ENCODE data around the gene TTC9.

TTC9 gene

DNA sequence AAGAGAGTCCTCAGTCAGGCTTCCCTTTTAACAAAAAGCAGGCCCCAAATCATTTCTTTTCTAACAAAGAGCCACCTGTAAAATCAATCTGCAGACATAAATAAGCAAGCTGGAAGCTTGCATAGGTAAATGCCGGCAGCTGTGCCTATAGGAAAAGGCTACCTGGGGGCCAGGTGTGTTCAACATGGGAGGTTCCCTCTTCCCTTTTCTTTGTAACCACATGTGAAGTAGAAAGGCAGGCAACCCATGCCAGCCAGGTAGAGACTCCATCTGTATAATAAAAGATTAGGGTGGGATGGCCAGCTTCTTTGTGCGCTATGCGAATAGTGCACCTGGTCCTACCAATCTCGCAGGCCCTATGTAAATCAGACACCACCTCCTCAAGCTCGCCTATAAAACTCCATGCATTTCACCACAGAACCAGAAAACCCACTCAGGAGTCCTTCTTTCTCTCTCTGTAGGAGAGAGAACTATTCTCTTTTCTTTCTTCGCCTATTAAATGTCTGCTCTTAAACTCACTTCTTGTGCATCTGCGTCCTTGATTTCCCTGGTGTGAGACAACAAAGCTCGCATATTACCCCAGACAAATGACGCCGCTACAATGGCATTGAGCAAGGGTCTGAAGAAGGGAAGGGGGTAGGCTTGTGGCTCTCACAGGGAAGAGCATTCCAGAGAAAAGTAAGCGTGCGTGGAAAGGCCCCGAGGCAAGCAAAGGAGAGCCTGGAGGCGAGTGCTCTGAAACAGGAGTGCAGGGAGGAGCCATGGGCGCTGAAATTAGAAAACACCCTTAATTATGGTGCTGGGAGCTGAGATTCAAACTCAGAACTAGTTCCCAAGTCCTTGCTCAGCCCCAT is 67.2 kb downstream of the TTC9 start:
- in situ Hi-C loops (cut with MboI; ENCODE audit: low sequenced_read_pairs) = loop anchor here (25.0 kb wide), 1 partner anchor 97 kb away; the partner anchor contains the start of gene MED6

DNA sequence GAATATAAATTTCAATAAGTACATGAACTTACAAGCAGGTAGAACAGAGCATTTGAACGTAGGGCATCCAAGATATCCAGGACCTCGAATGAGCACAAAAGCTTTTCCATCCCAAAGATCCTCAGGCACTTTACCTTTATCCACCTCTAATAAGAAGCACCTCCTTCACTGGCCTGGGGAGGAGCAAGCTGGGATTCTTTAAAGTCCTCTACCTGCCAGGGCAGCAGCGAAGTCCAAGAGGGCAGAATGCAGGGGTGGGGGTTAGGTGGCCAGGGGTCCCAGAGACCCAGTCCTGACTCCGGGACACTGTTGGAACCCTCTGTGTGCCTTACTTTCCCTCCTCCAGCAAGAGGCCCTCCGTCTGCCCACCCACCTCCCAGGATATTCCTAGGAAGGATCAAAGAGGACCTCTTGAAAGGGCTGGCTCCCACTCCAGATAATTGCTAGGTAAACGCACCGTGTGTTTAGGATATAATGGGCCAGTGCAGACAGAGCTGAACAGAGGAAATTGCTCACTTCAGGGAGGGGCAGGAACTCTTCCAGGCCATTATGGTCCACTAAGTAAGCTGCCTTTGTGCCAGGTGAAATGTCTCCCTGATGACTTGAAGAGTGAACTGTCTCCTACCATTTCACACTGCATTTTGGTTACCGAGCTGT is 68.1 kb downstream of the TTC9 start:
- in situ Hi-C loops (cut with MboI; ENCODE audit: low sequenced_read_pairs) = loop anchor here (25.0 kb wide), 1 partner anchor 98 kb away; the partner anchor contains the start of gene MED6

DNA sequence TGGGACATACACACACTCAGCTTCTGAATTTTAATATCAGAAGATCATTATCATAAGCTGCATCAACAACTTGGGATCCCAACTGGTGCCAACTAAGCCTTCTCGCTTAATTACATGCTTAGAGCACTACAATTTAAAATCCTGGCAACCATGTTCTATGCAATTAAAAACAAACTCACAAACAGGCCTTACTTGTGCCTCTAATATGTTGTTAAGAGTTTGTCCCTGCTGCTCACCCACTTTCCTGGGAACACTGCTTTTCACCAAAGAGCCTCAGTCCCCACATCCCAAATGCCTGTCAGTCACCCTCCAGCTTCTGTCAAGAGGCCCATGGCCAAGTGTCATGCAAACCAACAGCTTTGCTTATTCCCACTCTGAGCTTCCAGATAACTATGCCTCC is 69.7 kb downstream of the TTC9 start:
- in situ Hi-C loops (cut with MboI; ENCODE audit: low sequenced_read_pairs) = loop anchor here (25.0 kb wide), 1 partner anchor 99 kb away; the partner anchor contains the start of gene MED6

DNA sequence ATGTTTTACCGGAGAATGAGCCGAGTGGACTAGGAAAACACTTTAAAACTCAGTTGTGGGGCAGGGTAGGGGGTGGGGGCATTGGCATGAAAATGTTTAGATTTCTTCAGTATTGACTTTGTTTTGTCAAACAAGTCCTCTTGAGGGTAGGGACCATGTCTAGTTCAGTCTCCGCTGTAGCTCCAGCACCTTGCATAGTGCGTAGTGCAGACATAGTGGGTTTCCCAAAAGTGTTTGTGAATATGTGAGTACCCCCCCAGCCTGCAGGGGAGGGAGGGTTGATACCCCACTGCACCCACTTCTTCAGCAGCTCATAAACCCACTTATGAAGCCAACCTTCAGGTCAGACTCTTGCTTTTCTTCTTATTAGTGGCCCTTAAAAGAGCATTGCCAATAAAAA is 71.4 kb downstream of the TTC9 start:
- in situ Hi-C loops (cut with MboI; ENCODE audit: low sequenced_read_pairs) = loop anchor here (25.0 kb wide), 1 partner anchor 101 kb away; the partner anchor contains the start of gene MED6

DNA sequence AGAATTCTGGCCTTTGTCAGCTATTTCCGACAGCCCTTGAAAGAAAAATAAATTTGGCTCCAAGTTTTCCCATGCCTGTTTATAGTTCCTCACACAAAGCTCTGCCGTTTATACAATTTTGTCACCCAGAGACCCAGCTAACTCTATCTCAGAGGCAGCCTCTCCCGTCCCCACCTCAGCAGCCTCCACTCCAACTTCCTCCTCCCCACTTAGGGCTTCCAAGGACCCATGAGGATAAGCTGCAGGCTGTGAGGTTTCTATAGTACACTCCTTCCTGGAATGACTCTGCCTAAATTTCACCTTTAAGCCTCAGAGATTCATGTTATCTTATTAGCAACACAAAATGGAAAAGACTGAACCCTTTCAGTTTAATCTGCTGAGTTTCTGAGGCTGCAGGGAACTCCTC is 71.8 kb downstream of the TTC9 start:
- in situ Hi-C loops (cut with MboI; ENCODE audit: low sequenced_read_pairs) = loop anchor here (25.0 kb wide), 1 partner anchor 101 kb away; the partner anchor contains the start of gene MED6

DNA sequence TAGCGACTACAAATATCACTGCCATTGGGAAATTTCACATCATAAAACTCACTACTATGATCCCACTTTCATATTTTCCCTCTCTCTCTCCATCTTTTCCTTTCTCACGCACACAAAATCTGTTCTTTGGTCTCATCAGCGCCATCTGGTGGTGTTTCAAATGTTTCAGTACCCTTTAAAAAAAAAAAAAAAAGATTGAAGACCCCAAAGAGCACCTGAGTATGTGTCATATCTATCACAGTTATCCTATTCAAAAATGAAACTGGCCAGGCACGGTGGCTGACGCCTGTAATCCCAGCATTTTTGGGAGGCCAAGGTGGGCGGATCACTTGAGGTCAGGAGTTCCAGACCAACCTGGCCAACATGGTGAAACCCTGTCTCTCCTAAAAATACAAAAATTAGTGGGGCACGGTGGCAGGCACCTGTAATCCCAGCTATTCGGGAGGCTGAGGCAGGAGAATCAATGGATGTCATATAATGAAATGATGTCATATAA is 72.4 kb downstream of the TTC9 start:
- in situ Hi-C loops (cut with MboI; ENCODE audit: low sequenced_read_pairs) = loop anchor here (25.0 kb wide), 1 partner anchor 102 kb away; the partner anchor contains the start of gene MED6

DNA sequence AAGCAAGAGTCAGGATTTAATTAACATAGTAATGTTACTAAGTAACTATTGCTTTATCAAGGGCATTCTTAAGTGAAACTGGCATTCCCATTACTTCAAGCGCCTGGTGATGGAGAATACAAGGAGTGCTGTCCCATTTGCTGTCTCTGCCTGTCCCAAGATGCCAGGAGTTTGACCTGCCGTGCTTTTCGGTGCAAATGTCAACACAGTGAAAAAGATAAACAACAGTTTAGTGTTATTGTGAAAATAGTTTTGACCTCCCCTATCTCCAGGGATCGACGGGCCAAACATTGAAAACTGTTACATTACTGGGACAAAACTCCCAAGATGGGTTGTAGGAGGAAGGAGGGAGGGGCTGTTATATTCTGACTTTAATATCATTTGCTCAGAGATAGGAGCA is 74.8 kb downstream of the TTC9 start:
- in situ Hi-C loops (cut with MboI; ENCODE audit: low sequenced_read_pairs) = loop anchor here (25.0 kb wide), 1 partner anchor 104 kb away; the partner anchor contains the start of gene MED6

DNA sequence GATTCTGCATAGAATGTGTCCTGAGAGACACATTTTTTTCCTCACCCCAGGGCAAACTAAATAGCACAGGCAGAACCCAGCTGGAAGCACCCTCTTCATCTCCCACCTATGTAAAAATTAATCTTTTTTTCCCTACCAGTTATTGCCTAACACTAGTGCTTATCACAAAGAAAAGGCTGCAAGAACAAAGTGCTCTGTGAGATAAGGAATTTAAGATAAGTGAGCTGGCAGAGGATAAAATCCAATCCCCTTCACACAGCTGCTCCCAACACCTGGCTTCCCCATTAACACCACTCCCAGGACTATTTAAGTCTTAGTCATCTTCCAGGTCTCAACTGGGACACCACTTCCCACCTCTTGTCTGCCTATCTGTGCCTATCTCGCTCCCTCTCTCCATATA is 75.2 kb downstream of the TTC9 start:
- in situ Hi-C loops (cut with MboI; ENCODE audit: low sequenced_read_pairs) = loop anchor here (25.0 kb wide), 1 partner anchor 105 kb away; the partner anchor contains the start of gene MED6

DNA sequence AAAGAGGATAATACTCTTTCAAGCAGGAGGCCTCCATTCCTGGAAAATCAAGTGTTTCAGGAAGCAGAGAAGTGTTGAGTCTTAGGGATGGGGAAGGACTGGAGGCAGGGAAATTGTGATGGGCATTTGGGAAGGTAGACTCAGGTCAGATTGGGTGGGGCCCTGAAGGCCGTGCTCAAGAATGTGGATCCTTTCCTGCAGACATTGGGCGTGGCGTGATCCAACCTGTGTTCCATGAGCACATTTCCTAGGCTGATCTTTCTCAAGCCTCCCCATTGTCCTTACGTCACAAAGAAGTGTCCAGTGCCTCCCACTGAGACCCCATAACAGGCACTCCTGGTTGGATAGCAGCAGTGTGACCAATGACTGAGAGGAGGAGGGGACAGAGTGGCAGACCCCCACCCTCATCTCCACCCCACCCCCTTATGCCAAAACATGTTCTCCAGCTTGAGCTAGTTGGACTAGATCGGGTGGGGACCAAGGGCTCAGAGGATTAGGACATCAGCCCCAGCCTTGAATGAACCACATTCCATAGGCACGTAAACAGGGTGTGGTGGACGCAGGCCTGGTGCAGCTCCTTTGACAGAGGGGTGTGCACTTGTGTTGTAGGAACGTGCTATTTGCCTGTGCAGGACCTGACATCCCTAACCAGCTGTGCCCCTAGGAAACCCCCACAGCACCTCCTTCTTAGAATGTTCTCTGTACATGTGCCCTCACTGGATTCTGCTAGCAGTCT is 76.8 kb downstream of the TTC9 start:
- in situ Hi-C loops (cut with MboI; ENCODE audit: low sequenced_read_pairs) = loop anchor here (25.0 kb wide), 1 partner anchor 106 kb away; the partner anchor contains the start of gene MED6

DNA sequence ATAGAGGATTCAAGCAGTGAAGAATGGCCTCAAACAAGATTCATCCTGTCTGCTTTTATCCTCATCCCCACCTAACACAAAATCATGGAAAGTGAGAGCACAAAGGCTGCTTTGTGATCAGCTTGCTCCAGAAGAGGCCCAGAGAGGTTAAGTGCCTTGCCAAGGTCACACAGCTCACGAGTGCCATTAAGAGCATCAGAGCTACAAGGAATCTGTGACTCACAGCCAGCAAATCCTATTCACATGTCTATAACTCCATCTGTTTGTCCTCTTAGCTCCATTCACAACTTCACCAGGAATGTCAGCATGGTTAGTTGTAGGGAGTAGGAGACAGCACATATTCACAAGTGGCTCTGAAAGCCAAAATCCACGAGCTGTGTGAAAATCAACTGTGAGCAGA is 79.8 kb downstream of the TTC9 start:
- in situ Hi-C loops (cut with MboI; ENCODE audit: low sequenced_read_pairs) = loop anchor here (25.0 kb wide), 1 partner anchor 109 kb away; the partner anchor contains the start of gene MED6

DNA sequence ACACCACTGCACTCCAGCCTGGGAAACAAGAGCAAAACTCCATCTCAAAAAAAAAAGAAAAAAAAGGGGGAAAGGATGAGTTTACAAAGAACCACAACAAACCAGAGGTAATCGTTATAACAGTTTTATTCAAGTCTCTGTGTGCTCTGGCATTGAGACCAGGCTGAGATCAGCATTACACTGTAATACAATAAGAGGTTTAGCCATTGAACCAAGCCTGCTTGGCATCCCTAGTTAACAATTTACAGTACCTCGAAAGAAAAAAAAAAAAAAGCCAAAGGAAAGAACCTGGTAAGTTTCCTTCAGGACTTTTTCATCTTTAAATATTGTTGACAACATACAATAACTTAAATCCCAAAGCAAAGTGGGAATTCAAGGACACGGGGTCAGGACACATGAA is 80.7 kb downstream of the TTC9 start:
- in situ Hi-C loops (cut with MboI; ENCODE audit: low sequenced_read_pairs) = loop anchor here (25.0 kb wide), 1 partner anchor 110 kb away; the partner anchor contains the start of gene MED6

DNA sequence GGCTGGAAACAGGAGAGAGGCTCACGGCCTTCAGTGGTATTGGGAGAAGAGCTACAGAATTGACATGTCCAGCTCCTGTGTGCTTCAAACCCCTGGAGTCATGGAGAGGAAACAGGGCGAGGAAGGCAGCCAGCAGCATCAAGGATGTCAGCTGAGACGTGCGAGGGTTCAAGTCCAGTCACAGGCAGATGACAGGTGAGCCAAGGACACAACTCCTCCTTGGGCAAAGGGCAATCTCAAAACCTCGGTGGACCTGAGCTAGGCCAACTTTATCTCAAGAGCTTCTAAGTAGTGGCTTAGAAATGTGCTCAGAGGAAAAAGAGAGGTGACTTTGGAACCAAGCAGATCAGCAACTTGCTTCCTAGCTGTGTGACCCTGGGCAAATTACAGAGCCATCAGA is 81.6 kb downstream of the TTC9 start:
- in situ Hi-C loops (cut with MboI; ENCODE audit: low sequenced_read_pairs) = loop anchor here (25.0 kb wide), 1 partner anchor 111 kb away; the partner anchor contains the start of gene MED6

DNA sequence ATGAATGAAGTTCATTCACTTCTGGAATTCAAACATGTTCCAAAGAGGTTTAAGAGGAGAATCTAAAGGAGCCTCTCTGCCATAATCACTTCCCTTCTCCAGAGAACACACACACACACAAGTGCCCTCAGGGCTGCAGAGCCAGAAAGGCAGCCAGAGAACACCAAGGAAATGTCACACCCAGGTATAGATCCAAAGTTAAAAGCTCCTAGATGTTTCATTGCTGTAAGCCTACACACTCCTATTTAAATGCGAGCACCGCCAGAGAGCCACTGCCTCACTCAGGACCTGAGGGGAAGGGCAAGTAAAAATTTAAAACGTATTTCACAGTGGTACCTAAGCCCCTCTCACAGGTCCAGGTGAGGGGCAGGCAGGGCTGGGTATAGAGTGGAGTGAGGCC is 82.4 kb downstream of the TTC9 start:
- in situ Hi-C loops (cut with MboI; ENCODE audit: low sequenced_read_pairs) = loop anchor here (25.0 kb wide), 1 partner anchor 112 kb away; the partner anchor contains the start of gene MED6

DNA sequence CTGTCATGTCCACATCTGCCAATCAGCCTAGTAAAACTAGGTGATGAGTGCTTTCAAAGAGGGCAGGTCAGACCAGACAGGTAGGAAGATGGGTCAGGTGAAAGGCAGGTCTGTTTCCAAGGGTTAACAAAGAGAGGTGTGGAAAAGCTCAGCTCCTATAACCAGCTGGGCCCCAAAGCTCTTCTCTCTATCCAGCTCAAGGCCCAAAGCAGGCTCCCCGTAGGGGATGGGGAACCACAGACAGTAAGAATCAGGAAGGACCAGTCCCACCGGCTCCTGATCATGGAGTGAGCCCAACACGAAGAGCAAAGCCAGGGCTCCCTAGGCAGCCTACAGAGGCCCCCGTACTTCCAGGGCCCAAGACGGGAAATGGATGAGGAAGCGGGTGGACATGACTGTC is 83.2 kb downstream of the TTC9 start:
- in situ Hi-C loops (cut with MboI; ENCODE audit: low sequenced_read_pairs) = loop anchor here (25.0 kb wide), 1 partner anchor 113 kb away; the partner anchor contains the start of gene MED6
